DND-41 (cell line): ENCODE measurements around the gene NFASC.

Experiments used
- ATAC-seq: fragments of 200-7000 bp; cut with Tn5 transposase; 3 replicates; pipeline ENCODE4 v1.9.1; 2021; ENCODE audit warnings: low read depth; ENCODE audit not compliant: insufficient read depth
- DNase-seq: peaks from one replicate; pipeline ENCODE4 v3.0.0-alpha.2; 2020
- H2AFZ ChIP-seq: 2 replicates; pipeline ENCODE4 v1.6.0; 2012; ENCODE audit warnings: low read depth, low read length
- H3K27ac ChIP-seq: 2 replicates; pipeline ENCODE4 v1.5.1; 2012; ENCODE audit warnings: low read length, inconsistent platforms
- H3K27me3 ChIP-seq: fragments of 200-600 bp; sonication (generic); 2 replicates; pipeline ENCODE4 v1.6.0; 2012; ENCODE audit warnings: low read length, mild to moderate bottlenecking, inconsistent platforms; ENCODE audit not compliant: insufficient read depth, poor library complexity
- H3K36me3 ChIP-seq: 2 replicates; pipeline ENCODE4 v1.5.1; 2012; ENCODE audit warnings: low read length, inconsistent platforms; ENCODE audit not compliant: insufficient read depth
- H3K4me1 ChIP-seq: 2 replicates; pipeline ENCODE4 v1.5.1; 2012; ENCODE audit warnings: mild to moderate bottlenecking, low read length; ENCODE audit not compliant: insufficient read depth
- H3K4me2 ChIP-seq: 2 replicates; pipeline ENCODE4 v1.6.0; 2012; ENCODE audit warnings: mild to moderate bottlenecking, moderate library complexity, low read length, inconsistent platforms; ENCODE audit not compliant: insufficient read depth
- H3K4me3 ChIP-seq, 2 experiments: fragments of 200-600 bp in 1 of 2; shearing (Covaris generic) in 1 of 2; 2 replicates each; pipeline ENCODE4 v1.5.1; 2012 to 2016; ENCODE audit warnings: inconsistent platforms in 2 of 2, low read length in 2 of 2, mild to moderate bottlenecking in 2 of 2, low read depth in 1 of 2, moderate library complexity in 1 of 2
- H3K79me2 ChIP-seq: 2 replicates; pipeline ENCODE4 v1.6.0; 2012; ENCODE audit warnings: low read length, inconsistent platforms; ENCODE audit not compliant: insufficient read depth
- H3K9ac ChIP-seq: 2 replicates; pipeline ENCODE4 v1.6.0; 2012; ENCODE audit warnings: low read depth, mild to moderate bottlenecking, inconsistent platforms, low read length, moderate library complexity
- H3K9me3 ChIP-seq: 2 replicates; pipeline ENCODE4 v1.5.1; 2012; ENCODE audit warnings: low read length, moderate library complexity, mild to moderate bottlenecking, inconsistent platforms; ENCODE audit not compliant: insufficient read depth, severe bottlenecking
- H4K20me1 ChIP-seq: 2 replicates; pipeline ENCODE4 v1.6.0; 2012; ENCODE audit warnings: low read length; ENCODE audit not compliant: insufficient read depth
- CTCF ChIP-seq: IDR thresholded peaks from 2 replicates; pipeline ENCODE4 v1.5.1; 2012; ENCODE audit warnings: borderline replicate concordance, low read length, moderate library complexity, mild to moderate bottlenecking; ENCODE audit not compliant: poor library complexity, severe bottlenecking; ENCODE audit errors: extremely low read depth
- EZH2 ChIP-seq: IDR thresholded peaks from 3 replicates; pipeline ENCODE4 v1.6.1; 2012; ENCODE audit warnings: borderline replicate concordance, low read depth, mild to moderate bottlenecking, moderate library complexity, low read length, inconsistent platforms; ENCODE audit not compliant: severe bottlenecking

Gene NFASC

GRCh38 chr1:204915861-204916495 lies 45.3 kb downstream of the NFASC start:
- no peak overlapping the region for H3K9ac ChIP-seq
- H3K4me3 ChIP-seq = no peak overlapping the region
- H3K36me3 ChIP-seq = no peaks in the 10 kb centered on the region
- H2AFZ ChIP-seq = no peak overlapping the region
- no peaks in the 10 kb centered on the region for H3K4me1 ChIP-seq
- H3K27ac ChIP-seq = no peak overlapping the region
- no peak overlapping the region for H3K4me2 ChIP-seq
- peaks cover 6% of the 10 kb centered on the region for H3K27me3 ChIP-seq
- DNase-seq (no peak), ATAC-seq (no peak)
- H3K79me2 ChIP-seq = no peaks in the 10 kb centered on the region
- TF ChIP-seq EZH2 (no peak), CTCF (no peak)
- no peaks in the 10 kb centered on the region for H3K9me3 ChIP-seq
- no peaks in the 10 kb centered on the region; the same call in 1 of the 2 replicates for H4K20me1 ChIP-seq

DNA sequence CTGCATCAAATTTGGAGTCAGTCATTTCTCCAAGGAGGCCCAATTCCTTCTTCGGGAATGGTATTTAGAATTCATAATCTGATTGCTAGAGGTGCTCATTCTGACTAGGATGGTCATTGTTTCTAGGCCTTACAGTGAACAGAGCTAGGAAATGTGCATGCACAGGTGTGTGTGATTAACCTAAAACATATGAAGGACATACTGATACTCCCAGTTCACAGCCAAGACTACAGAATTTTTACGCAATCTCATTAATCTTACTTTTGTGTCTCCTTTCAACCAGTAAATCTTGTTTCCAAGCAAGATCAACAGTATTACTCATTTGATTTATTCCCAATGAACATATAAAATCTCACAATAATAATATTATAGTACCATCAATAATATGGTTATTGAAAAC lies 47.1 kb downstream of the NFASC start:
- Histone ChIP-seq H2AFZ (no peak overlapping the region), H3K4me3 (no peak overlapping the region), H3K79me2 (no peaks in the 10 kb centered on the region), H3K9me3 (no peaks in the 10 kb centered on the region), H3K9ac (no peak overlapping the region), H3K27me3 (peaks cover 18% of the 10 kb centered on the region), H3K27ac (no peak overlapping the region), H4K20me1 (no peaks in the 10 kb centered on the region; the same call in 1 of the 2 replicates), H3K4me2 (no peak overlapping the region), H3K36me3 (no peaks in the 10 kb centered on the region), H3K4me1 (no peaks in the 10 kb centered on the region)
- DNase-seq = no peak
- ATAC-seq = no peak
- TF ChIP-seq EZH2 (no peak), CTCF (no peak)

- Histone ChIP-seq H3K4me3 (no peak overlapping the region), H3K36me3 (no peaks in the 10 kb centered on the region), H2AFZ (no peak overlapping the region), H4K20me1 (no peaks in the 10 kb centered on the region; the same call in 1 of the 2 replicates), H3K79me2 (no peaks in the 10 kb centered on the region), H3K27me3 (peaks cover 29% of the 10 kb centered on the region), H3K4me1 (no peaks in the 10 kb centered on the region), H3K4me2 (no peak overlapping the region), H3K9ac (no peak overlapping the region), H3K9me3 (no peaks in the 10 kb centered on the region), H3K27ac (no peak overlapping the region)
- ATAC-seq = no peak
- DNase-seq = no peak
- TF ChIP-seq EZH2 = no peak
- TF ChIP-seq CTCF = no peak
Observed at GRCh38 chr1:204920511-204920910, 49.8 kb downstream of the NFASC start.

- H4K20me1 ChIP-seq = no peaks in the 10 kb centered on the region; the same call in 1 of the 2 replicates
- ATAC-seq (no peak), DNase-seq (no peak)
- H3K27ac ChIP-seq = no peak overlapping the region
- no peak overlapping the region for H3K4me2 ChIP-seq
- no peak overlapping the region for H3K9ac ChIP-seq
- H2AFZ ChIP-seq = no peak overlapping the region
- H3K27me3 ChIP-seq = peaks cover 32% of the 10 kb centered on the region
- TF ChIP-seq CTCF = no peak
- no peak for TF ChIP-seq EZH2
- no peaks in the 10 kb centered on the region for H3K9me3 ChIP-seq
- H3K79me2 ChIP-seq = no peaks in the 10 kb centered on the region
- no peaks in the 10 kb centered on the region for H3K4me1 ChIP-seq
- no peaks in the 10 kb centered on the region for H3K36me3 ChIP-seq
- H3K4me3 ChIP-seq = no peak overlapping the region
Observed at GRCh38 chr1:204920967-204921366, 50.3 kb downstream of the NFASC start.
